Measurements from ENCODE around the gene JMJD4.
A peak's percentile ranks its signal among the peaks of the same experiment; 100 is the strongest.

JMJD4 gene

GRCh38 chr1:227745568-227746265, 10.6 kb upstream of the JMJD4 start:
- Mint-ChIP-seq H3K4me1 (peaks cover 43% of the 10 kb centered on the region), H3K4me3 (no peak overlapping the region), H3K27ac (no peak overlapping the region), H3K27me3 (no peaks in the 10 kb centered on the region), H3K9me3 (no peaks in the 10 kb centered on the region)
- no peak for ATAC-seq
- DNase-seq: no peak

- Mint-ChIP-seq H3K4me1 (peaks cover 53% of the 10 kb centered on the region), H3K4me3 (no peak overlapping the region), H3K27me3 (no peaks in the 10 kb centered on the region), H3K27ac (no peak overlapping the region), H3K9me3 (no peaks in the 10 kb centered on the region)
- no peak for DNase-seq
- ATAC-seq: no peak
Observed at GRCh38 chr1:227744668-227745067, 9.6 kb upstream of the JMJD4 start.

DNA sequence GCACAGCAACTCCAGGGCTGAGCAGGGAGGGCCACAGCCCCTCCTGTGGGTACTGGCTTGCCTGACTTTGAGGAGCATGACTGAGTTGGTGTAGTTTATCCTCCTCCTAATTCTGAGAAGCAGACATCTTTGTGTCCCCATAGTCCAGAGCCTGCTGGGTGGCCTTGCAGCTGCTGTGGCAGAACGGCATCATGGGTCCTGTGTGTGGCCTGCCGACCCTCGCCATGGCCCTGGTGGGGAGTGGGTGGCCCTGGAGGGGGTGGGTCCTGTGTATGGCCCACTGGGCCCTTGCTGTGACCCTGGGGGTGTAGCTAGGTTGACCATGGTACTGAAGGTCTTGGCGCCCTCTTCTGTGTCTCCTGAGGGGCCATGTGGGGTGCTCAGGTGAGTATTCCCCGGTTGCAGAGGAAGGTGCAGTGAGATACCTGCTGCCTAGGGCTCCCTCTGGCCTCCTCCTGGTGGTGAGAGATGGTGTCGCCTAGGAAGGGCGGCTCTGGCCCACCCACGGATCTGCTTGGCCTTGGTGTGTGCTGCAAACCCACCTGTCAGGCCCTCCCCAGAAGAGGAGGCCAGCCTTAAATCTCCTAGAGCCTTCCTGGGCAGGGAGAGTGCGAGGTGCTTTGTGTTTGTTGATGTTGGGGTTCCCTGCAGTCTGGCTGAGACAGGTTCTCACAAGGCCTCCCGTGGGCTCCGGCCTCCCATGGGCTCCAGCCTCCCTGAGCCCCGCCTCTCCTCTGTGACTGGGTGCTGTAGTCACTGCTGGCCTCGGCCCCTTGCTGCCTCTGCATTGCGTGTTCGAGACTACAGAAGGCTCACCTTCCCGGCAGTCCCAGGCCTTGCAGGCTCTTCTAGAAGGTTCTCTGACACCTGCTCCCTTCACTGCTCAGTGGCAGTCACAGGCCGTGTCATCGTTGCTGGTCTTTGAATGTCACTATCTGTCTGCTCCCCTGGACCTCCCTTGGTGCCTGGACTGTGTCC, 7.9 kb upstream of the JMJD4 start:
- H3K4me3 Mint-ChIP-seq: no peak overlapping the region
- ATAC-seq: peak; percentile 21
- no peaks in the 10 kb centered on the region for H3K27me3 Mint-ChIP-seq
- H3K9me3 Mint-ChIP-seq: no peaks in the 10 kb centered on the region
- peaks cover 53% of the 10 kb centered on the region for H3K4me1 Mint-ChIP-seq
- peak overlapping the region; percentile 37 to 38 for H3K27ac Mint-ChIP-seq
- no peak for DNase-seq

DNA sequence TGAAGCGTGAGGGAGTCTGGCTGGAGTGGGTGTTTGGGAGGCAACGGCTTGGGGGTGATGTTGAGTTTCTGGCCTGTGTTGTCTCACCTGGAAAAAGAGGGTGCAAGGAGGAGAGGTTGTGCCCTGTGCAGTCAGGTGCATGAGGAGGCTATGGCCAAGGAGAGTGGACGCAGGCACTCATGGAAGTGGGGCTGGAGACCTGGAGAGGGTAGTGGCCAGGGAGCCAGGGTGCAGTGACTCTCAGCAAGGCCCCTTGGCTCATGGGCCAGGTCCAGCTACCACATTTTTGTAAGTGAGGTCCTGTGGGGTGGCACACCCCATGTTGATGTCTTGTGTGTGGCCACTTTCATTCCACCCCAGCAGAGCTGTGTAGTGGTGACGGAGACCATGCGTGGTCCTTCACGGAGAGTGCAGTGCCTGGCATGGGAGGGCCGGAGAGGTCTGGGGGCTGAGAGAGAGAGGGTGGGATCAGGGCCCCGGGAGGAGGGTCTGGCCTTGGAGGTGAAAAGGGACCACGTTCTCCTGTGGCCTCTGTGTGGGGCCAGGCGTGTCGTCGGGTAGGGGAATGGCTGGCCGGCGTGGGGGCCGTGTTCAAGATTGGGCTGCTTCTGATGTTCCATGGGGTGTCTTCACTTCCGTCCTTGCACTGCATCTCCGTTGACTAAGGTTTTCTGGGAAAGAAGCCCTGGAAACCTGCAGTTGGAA, 6.2 kb upstream of the JMJD4 start:
- H3K27me3 Mint-ChIP-seq: no peaks in the 10 kb centered on the region
- ATAC-seq (no peak), DNase-seq (no peak)
- peak overlapping the region in 1 of 2 donors; percentile 80 for H3K27ac Mint-ChIP-seq
- H3K4me3 Mint-ChIP-seq: no peak overlapping the region
- peaks cover 67% of the 10 kb centered on the region for H3K4me1 Mint-ChIP-seq
- no peaks in the 10 kb centered on the region for H3K9me3 Mint-ChIP-seq

DNA sequence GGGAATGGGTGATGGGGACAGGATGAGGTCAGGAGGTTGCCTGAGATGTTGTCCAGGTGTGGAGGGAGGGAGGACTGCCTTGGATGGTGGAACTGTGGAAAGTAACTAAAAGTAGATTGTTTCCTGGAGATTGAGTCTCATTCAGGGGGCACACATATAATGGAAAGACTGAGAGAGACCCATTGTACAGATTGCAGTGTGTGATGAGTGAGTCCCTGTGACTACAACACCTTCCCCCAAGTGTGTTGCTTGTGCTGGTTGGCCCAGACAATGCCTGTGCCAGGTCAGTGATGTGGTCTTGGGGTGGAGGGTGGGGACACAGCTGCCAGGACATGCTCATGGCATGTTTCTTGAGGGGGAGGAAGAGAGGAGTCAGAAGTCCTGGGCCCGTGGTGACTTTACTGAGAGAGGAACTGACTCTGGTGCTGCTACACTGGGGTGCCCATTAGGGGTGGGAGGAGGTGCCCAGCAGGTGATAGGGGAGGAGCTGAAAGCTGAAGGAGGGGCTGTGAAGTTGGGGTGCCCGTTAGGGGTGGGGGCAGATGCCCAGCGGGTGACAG, 5.4 kb upstream of the JMJD4 start:
- DNase-seq (no peak), ATAC-seq (no peak)
- H3K27me3 Mint-ChIP-seq: no peaks in the 10 kb centered on the region
- no peaks in the 10 kb centered on the region for H3K9me3 Mint-ChIP-seq
- H3K27ac Mint-ChIP-seq: peak overlapping the region in 1 of 2 donors; percentile 42
- H3K4me3 Mint-ChIP-seq: no peak overlapping the region
- peaks cover 75% of the 10 kb centered on the region for H3K4me1 Mint-ChIP-seq

DNA sequence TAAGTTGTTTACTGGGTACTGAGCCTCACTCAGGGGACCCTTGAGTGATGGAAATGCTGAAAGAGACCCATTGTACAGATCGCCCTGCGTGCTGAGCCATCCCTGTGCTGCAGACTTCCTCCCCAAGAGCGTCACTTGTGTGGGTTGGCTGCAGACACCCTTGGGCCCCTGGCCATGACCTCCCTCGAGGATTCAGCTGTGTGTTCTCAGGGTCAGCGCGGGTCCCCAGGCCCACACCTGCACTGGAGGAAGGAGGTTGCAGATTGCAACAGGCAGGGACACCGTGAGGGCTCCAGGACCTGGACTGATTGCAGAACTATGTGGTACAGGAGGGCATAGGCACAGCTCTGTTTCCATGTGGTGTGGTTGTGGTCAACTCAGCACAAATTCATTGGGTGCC, 4.5 kb upstream of the JMJD4 start:
- DNase-seq (no peak), ATAC-seq (no peak)
- Mint-ChIP-seq H3K27me3 (no peaks in the 10 kb centered on the region), H3K9me3 (no peaks in the 10 kb centered on the region), H3K27ac (no peak overlapping the region), H3K4me1 (peaks cover 74% of the 10 kb centered on the region), H3K4me3 (no peak overlapping the region)

- H3K9me3 Mint-ChIP-seq: no peaks in the 10 kb centered on the region
- H3K27me3 Mint-ChIP-seq: no peaks in the 10 kb centered on the region
- H3K27ac Mint-ChIP-seq: no peak overlapping the region
- DNase-seq (no peak), ATAC-seq (no peak)
- H3K4me1 Mint-ChIP-seq: peaks cover 79% of the 10 kb centered on the region
- no peak overlapping the region for H3K4me3 Mint-ChIP-seq
Observed at GRCh38 chr1:227738820-227739219, 3.7 kb upstream of the JMJD4 start.

DNA sequence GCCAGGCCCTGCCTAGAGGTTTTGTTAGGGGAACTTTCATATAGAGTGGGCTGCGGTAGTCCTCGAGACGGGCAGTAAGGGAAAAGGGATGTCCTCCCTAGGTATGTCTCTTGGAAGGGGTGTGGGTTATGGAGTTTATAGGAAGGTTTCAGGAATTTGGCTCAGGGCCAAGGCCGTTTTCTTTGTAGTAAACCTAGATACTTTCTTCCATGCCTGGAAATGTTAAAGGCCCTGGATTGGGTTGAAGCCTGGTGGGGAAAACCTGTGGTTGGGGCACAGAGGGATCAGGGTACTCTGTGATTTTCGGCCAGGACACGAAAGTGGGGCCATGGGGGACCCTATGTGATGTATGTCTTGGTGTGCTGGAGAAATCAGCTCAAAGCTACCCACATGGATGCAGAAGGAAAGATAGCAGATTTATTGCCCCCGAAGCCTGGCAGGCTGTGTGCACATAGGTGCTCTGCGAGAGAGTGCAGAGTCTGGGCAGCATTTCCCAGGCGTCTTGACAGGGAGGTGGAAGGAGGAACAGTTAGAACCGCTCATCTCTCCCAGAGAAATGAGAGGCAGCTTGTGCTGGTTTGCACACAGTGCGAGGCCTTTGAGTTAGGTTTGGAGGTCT, 1.8 kb upstream of the JMJD4 start:
- Mint-ChIP-seq H3K9me3 (no peaks in the 10 kb centered on the region), H3K27me3 (no peaks in the 10 kb centered on the region), H3K27ac (no peak overlapping the region), H3K4me1 (peaks cover 78% of the 10 kb centered on the region), H3K4me3 (peak overlapping the region in 1 of 2 donors; percentile 59)
- no peak for ATAC-seq
- no peak for DNase-seq

- no peaks in the 10 kb centered on the region for H3K27me3 Mint-ChIP-seq
- H3K4me1 Mint-ChIP-seq: peaks cover 68% of the 10 kb centered on the region
- peak overlapping the region; percentile 97 to 99 for H3K27ac Mint-ChIP-seq
- H3K9me3 Mint-ChIP-seq: no peaks in the 10 kb centered on the region
- no peak for DNase-seq
- ATAC-seq: no peak
- H3K4me3 Mint-ChIP-seq: peak overlapping the region; percentile 95 to 99
Observed at GRCh38 chr1:227735539-227736285, 610 bp upstream of the JMJD4 start.

- Mint-ChIP-seq H3K27me3 (no peaks in the 10 kb centered on the region), H3K9me3 (no peaks in the 10 kb centered on the region), H3K4me3 (peak overlapping the region; percentile 95 to 99), H3K4me1 (peaks cover 66% of the 10 kb centered on the region), H3K27ac (peak overlapping the region; percentile 69 to 97)
- peak; percentile 1 for ATAC-seq
- DNase-seq: no peak
Observed at GRCh38 chr1:227734546-227734855, 601 bp downstream of the JMJD4 start.

DNA sequence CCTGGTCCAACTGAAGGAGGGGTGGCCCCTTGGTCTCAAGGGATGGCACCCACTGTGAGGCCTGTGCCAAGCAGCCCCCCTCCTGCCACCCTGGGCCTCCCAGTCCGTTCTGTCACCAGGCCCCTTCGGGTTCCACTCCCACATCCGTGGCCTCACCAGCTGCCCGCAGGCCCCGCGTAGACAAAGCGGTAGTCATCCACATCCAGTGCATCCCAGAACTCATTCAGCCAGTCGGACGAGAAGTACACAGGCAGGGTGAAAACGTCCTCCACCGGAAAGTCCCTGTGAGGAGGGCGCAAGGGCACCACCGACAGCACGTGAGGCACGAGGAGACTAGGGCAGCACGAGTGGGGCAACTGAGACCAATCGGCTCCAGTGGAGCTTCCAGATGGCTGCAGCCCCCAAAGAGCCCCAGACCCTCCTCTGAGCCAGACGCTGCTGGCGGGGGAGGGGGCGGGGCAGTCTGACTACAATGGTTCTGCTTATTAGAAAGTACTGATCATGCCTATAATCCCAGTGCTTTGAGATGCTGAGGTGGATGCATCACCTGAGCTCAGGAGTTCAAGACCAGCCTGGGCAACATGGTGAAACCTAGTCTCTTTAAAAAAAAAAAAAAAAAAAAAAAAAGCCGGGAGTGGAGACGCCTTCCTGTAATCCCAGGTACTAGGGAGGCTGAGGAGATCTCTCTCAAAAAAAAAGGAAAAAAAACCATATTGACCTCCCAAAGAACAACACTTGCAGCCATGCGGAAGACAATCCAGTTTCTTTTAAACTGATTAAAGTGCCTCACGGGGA, 1.2 kb downstream of the JMJD4 start:
- Mint-ChIP-seq H3K27ac (peak overlapping the region; percentile 69 to 97), H3K4me1 (peaks cover 66% of the 10 kb centered on the region), H3K27me3 (no peaks in the 10 kb centered on the region), H3K9me3 (no peaks in the 10 kb centered on the region), H3K4me3 (peak overlapping the region; percentile 95 to 99)
- DNase-seq (no peak), ATAC-seq (no peak)

DNA sequence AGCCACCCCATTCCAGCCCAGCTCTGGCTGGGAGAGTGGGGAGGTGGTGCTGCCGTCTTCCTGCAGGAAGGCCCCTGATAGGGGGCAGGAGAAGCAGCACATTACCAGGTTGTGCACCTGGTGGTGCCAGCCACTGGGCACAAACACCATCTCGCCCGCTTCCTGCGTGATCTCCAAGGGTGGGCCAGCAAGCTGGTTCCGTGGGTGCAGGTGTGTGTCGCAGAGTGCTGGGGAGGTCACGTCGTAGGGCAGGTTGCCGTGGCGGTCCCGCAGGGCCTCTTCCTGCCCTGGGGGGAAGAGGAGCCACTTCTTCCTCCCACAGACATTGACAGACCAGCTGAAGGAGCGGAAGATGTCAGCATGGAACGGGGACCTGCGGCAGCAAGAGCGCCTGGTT, 1.8 kb downstream of the JMJD4 start:
- no peaks in the 10 kb centered on the region for H3K27me3 Mint-ChIP-seq
- peaks cover 71% of the 10 kb centered on the region for H3K4me1 Mint-ChIP-seq
- ATAC-seq (no peak), DNase-seq (no peak)
- no peak overlapping the region for H3K27ac Mint-ChIP-seq
- no peaks in the 10 kb centered on the region for H3K9me3 Mint-ChIP-seq
- peak overlapping the region; percentile 95 to 99 for H3K4me3 Mint-ChIP-seq

- Mint-ChIP-seq H3K27ac (no peak overlapping the region), H3K27me3 (no peaks in the 10 kb centered on the region), H3K9me3 (no peaks in the 10 kb centered on the region), H3K4me1 (peaks cover 76% of the 10 kb centered on the region), H3K4me3 (peak overlapping the region; percentile 95 to 99)
- DNase-seq (no peak), ATAC-seq (no peak)
Observed at GRCh38 chr1:227732586-227733308, 2.4 kb downstream of the JMJD4 start.

Measured in stimulated activated naive CD8-positive, alpha-beta T cell treated with anti-CD3 and anti-CD28 coated beads, Interleukin-15, amount 100 ng/mL, for 72 hours (primary cell).